Measurements from ENCODE around the gene TEAD3. TPM values are rescaled to one million over a fixed set of nuclear protein-coding genes. Genes with fewer than 3 reads are reported as not detected.
A peak's percentile ranks its signal among the peaks of the same experiment; 100 is the strongest.
"Not testable (repeated sequence)": the region's sequence is repeated elsewhere in the genome, so short reads cannot be mapped to it uniquely, and the experiment has no call there.

The TEAD3 gene
- polyA plus RNA-seq, 3 donors: not detected

DNA sequence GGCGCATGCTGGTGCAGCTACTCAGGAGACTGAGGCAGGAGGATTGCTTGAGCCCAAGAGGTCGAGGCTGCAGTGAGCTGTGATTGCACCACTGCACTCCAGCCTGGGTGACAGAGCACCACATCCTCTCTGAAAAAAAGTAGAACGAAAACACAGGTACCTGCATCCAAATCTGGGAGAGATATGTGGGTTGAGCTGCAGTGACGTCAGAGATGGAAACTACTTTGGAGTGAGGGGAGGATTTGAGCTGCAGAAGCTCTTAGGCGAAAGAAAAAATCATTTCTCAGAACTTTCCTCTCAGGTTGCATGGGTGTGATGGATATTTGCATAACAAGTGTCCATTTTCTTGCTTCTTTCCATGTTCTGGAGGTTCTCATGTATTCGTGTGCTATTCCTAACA, 19.8 kb upstream of the TEAD3 start:
- H2AFZ ChIP-seq (ENCODE audit: insufficient read depth, low read depth, low read length, poor library complexity, severe bottlenecking): no peak overlapping the region
- no peaks in the 10 kb centered on the region for H4K20me1 ChIP-seq (ENCODE audit: insufficient read depth, low read length)
- H3K9ac ChIP-seq (ENCODE audit: insufficient read depth, low read length, poor library complexity, severe bottlenecking): no peak overlapping the region
- H3K36me3 Mint-ChIP-seq: no peaks in the 10 kb centered on the region
- no peak overlapping the region for H3K27ac Mint-ChIP-seq
- H3K9me3 Mint-ChIP-seq: peaks cover 0 to 2% (median 0%) of the 10 kb centered on the region in 7 donors
- H3K4me2 ChIP-seq (replicated peaks; ENCODE audit: extremely low read depth, low read length, poor library complexity, severe bottlenecking): no peak overlapping the region
- no peaks in the 10 kb centered on the region for H3K79me2 ChIP-seq (ENCODE audit: insufficient read depth, low read length)
- H3K4me1 Mint-ChIP-seq: no peaks in the 10 kb centered on the region
- peaks cover 5 to 12% of the 10 kb centered on the region in 2 donors for H3K27me3 ChIP-seq (ENCODE audit: control insufficient read depth in 2 of 2, insufficient read depth in 2 of 2, low read length in 2 of 2)
- H3K4me3 Mint-ChIP-seq: peak overlapping the region in 1 of 2 donors; percentile 31
- 70% methylated on average over 3 of the region's 6 CpGs for WGBS (ENCODE audit: insufficient coverage)
- H3K9me3 ChIP-seq (replicated peaks in 1 of 2; ENCODE audit: control insufficient read depth in 1 of 2, insufficient read depth in 1 of 2, low read length in 2 of 2): no peaks in the 10 kb centered on the region
- H3K4me1 ChIP-seq (ENCODE audit: control insufficient read depth in 1 of 2, insufficient read depth in 2 of 2, low read length in 2 of 2): no peaks in the 10 kb centered on the region
- TF ChIP-seq, protein P1, sequence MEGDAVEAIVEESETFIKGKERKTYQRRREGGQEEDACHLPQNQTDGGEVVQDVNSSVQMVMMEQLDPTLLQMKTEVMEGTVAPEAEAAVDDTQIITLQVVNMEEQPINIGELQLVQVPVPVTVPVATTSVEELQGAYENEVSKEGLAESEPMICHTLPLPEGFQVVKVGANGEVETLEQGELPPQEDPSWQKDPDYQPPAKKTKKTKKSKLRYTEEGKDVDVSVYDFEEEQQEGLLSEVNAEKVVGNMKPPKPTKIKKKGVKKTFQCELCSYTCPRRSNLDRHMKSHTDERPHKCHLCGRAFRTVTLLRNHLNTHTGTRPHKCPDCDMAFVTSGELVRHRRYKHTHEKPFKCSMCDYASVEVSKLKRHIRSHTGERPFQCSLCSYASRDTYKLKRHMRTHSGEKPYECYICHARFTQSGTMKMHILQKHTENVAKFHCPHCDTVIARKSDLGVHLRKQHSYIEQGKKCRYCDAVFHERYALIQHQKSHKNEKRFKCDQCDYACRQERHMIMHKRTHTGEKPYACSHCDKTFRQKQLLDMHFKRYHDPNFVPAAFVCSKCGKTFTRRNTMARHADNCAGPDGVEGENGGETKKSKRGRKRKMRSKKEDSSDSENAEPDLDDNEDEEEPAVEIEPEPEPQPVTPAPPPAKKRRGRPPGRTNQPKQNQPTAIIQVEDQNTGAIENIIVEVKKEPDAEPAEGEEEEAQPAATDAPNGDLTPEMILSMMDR (IDR thresholded peaks at IDR 0.05): no peak
- H3K27me3 Mint-ChIP-seq (ENCODE audit: low read depth in 3 of 3): peaks cover 22 to 36% (median 25%) of the 10 kb centered on the region in 3 donors
- no peak overlapping the region for H3K27ac ChIP-seq (ENCODE audit: low read depth in 1 of 2, low read length in 2 of 2)
- intact Hi-C loops (cut with micrococcal nuclease): no loop called here
- H3K36me3 ChIP-seq (replicated peaks in 1 of 2; ENCODE audit: control insufficient read depth in 1 of 2, insufficient read depth in 2 of 2, low read length in 2 of 2): no peaks in the 10 kb centered on the region
- no peak for DNase-seq
- no peak overlapping the region for H3K4me3 ChIP-seq (replicated peaks in 1 of 3; ENCODE audit: low read depth in 2 of 3, low read length in 3 of 3)

DNA sequence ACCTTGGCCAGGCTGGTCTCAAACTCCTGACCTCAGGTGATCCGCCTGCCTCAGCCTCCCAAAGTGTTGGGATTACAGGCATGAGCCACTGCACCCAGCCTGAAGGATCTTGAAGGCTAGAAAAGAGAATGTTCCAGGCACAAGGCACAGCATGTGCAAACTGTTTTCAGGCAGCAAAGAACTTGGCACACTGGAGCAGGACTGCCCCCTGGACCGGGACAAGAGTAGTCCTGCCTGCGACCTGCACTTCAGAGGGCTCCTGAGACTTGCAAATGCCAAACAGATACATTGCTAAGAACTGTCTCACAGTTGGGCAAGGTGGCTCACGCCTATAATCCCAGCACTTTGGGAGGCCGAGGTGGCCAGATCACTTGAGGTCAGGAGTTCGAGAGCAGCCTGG, 19.1 kb upstream of the TEAD3 start:
- H3K4me2 ChIP-seq (replicated peaks; ENCODE audit: extremely low read depth, low read length, poor library complexity, severe bottlenecking); H3K4me3 Mint-ChIP-seq; DNase-seq; H3K27ac ChIP-seq (ENCODE audit: low read depth in 1 of 2, low read length in 2 of 2); H4K20me1 ChIP-seq (ENCODE audit: insufficient read depth, low read length); H3K27ac Mint-ChIP-seq; H3K36me3 ChIP-seq (replicated peaks in 1 of 2; ENCODE audit: control insufficient read depth in 1 of 2, insufficient read depth in 2 of 2, low read length in 2 of 2); H3K9me3 Mint-ChIP-seq; H3K79me2 ChIP-seq (ENCODE audit: insufficient read depth, low read length); H3K4me1 ChIP-seq (ENCODE audit: control insufficient read depth in 1 of 2, insufficient read depth in 2 of 2, low read length in 2 of 2); H3K36me3 Mint-ChIP-seq; H3K9ac ChIP-seq (ENCODE audit: insufficient read depth, low read length, poor library complexity, severe bottlenecking); intact Hi-C loops (cut with micrococcal nuclease); H2AFZ ChIP-seq (ENCODE audit: insufficient read depth, low read depth, low read length, poor library complexity, severe bottlenecking); H3K4me1 Mint-ChIP-seq; H3K4me3 ChIP-seq (replicated peaks in 1 of 3; ENCODE audit: low read depth in 2 of 3, low read length in 3 of 3); H3K9me3 ChIP-seq (replicated peaks in 1 of 2; ENCODE audit: control insufficient read depth in 1 of 2, insufficient read depth in 1 of 2, low read length in 2 of 2): not testable (repeated sequence)
- WGBS (ENCODE audit: insufficient coverage): 97% methylated on average over 4 of the region's 6 CpGs
- peaks cover 12 to 20% of the 10 kb centered on the region in 2 donors for H3K27me3 ChIP-seq (ENCODE audit: control insufficient read depth in 2 of 2, insufficient read depth in 2 of 2, low read length in 2 of 2)
- H3K27me3 Mint-ChIP-seq (ENCODE audit: low read depth in 3 of 3): peaks cover 29 to 42% (median 30%) of the 10 kb centered on the region in 3 donors
